A673 (cell line): ENCODE measurements around the gene CCDC12. TPM values are rescaled to one million over a fixed set of nuclear protein-coding genes. Genes with fewer than 3 reads are reported as not detected.
A peak's percentile ranks its signal among the peaks of the same experiment; 100 is the strongest.

Experiments used
- BruUV-seq: library from RNA; stranded (reverse); fragments of 400-500 nt; replicated peaks from 2 replicates; lab custom pipeline; 2021; lab: Mats Ljungman, UMichigan
- CTCF ChIA-PET: fragments of 300-600 bp; sonication (Branson Sonifier 250); formaldehyde crosslinking; loops from one replicate; lab custom pipeline; 2022; ENCODE audit warnings: antibody characterized with exemption; lab: Charles Lee
- POLR2A ChIA-PET: fragments of 300-600 bp; sonication (Branson Sonifier 250); formaldehyde crosslinking; loops from one replicate; lab custom pipeline; 2022; ENCODE audit warnings: antibody characterized with exemption; ENCODE audit not compliant: low non-redundant PET; lab: Charles Lee
- DNase-seq: peaks from one replicate; pipeline ENCODE4 v3.0.0-alpha.2; 2015; ENCODE audit warnings: low spot score
- H3K27ac ChIP-seq: fragments of 200-600 bp; sonication (generic); 2 replicates; pipeline ENCODE4 v1.5.1; 2016; ENCODE audit warnings: mixed run types, low read depth, mild to moderate bottlenecking, mixed read lengths, antibody characterized with exemption, low read length; ENCODE audit not compliant: poor library complexity, severe bottlenecking
- H3K27me3 ChIP-seq: fragments of 200-600 bp; sonication (generic); replicated peaks from 2 replicates; pipeline ENCODE4 v1.6.1; 2017; ENCODE audit warnings: mixed run types, low read depth, mild to moderate bottlenecking, mixed read lengths, antibody characterized with exemption, low read length; ENCODE audit not compliant: insufficient read depth, poor library complexity
- H3K36me3 ChIP-seq: fragments of 200-600 bp; sonication (generic); 2 replicates; pipeline ENCODE4 v1.6.1; 2016; ENCODE audit warnings: mixed run types, mild to moderate bottlenecking, mixed read lengths, antibody characterized with exemption, low read length; ENCODE audit not compliant: insufficient read depth, poor library complexity, severe bottlenecking
- H3K4me1 ChIP-seq: fragments of 200-600 bp; sonication (generic); 2 replicates; pipeline ENCODE4 v1.6.1; 2017; ENCODE audit warnings: mixed run types, mild to moderate bottlenecking, mixed read lengths, antibody characterized with exemption, low read length; ENCODE audit not compliant: insufficient read depth, poor library complexity, severe bottlenecking
- H3K4me3 ChIP-seq: fragments of 200-600 bp; sonication (generic); 2 replicates; pipeline ENCODE4 v1.5.1; 2016; ENCODE audit warnings: low read depth, mixed run types, mild to moderate bottlenecking, mixed read lengths, low read length; ENCODE audit not compliant: poor library complexity, severe bottlenecking
- H3K9me3 ChIP-seq: fragments of 200-600 bp; sonication (generic); 2 replicates; pipeline ENCODE4 v1.6.1; 2016; ENCODE audit warnings: mixed run types, low read depth, mild to moderate bottlenecking, mixed read lengths, antibody characterized with exemption, low read length; ENCODE audit not compliant: poor library complexity, severe bottlenecking
- CTCF ChIP-seq: fragments of 300-800, 200-600 bp; sonication (generic); conservative IDR thresholded peaks from 2 replicates; pipeline ENCODE4 v1.5.1; 2017; ENCODE audit warnings: low read depth, mild to moderate bottlenecking, antibody characterized with exemption, low read length, moderate library complexity, mixed read lengths
- EZH2 ChIP-seq: fragments of 200-600 bp; sonication (generic); IDR thresholded peaks from 2 replicates; pipeline ENCODE4 v1.6.1; 2017; ENCODE audit warnings: borderline replicate concordance, low read depth, mild to moderate bottlenecking, mixed read lengths, antibody characterized with exemption, low read length; ENCODE audit not compliant: poor library complexity, severe bottlenecking
- intact Hi-C: fragments of 100-400 bp; cut with micrococcal nuclease; formaldehyde crosslinking; loops from one replicate; pipeline ENCODE4 v1.10.0; 2022; ENCODE audit not compliant: unreplicated experiment
- total RNA-seq: library from RNA; stranded (reverse); gene quantifications from 2 replicates; pipeline ENCODE4 v1.2.3, GENCODE V29; 2021

The CCDC12 gene
- total RNA-seq, 1 experiment from 2014 or later, result 28.2 TPM

- DNase-seq, result no peak
- no TSS peak for BruUV-seq
- TF ChIP-seq CTCF, result no peak
- no peak for TF ChIP-seq EZH2
- CTCF ChIA-PET, result no interaction called here
- Histone ChIP-seq H3K36me3 (no peaks in the 10 kb centered on the region), H3K4me3 (peak overlapping the region; percentile 44), H3K9me3 (no peaks in the 10 kb centered on the region), H3K27me3 (no peaks in the 10 kb centered on the region), H3K27ac (peak overlapping the region; percentile 73), H3K4me1 (no peaks in the 10 kb centered on the region)
- POLR2A ChIA-PET, result no interaction called here
- intact Hi-C loops, result no loop called here
These were observed 33.7 kb upstream of the CCDC12 start for GRCh38 chr3:47010111-47010712.

DNA sequence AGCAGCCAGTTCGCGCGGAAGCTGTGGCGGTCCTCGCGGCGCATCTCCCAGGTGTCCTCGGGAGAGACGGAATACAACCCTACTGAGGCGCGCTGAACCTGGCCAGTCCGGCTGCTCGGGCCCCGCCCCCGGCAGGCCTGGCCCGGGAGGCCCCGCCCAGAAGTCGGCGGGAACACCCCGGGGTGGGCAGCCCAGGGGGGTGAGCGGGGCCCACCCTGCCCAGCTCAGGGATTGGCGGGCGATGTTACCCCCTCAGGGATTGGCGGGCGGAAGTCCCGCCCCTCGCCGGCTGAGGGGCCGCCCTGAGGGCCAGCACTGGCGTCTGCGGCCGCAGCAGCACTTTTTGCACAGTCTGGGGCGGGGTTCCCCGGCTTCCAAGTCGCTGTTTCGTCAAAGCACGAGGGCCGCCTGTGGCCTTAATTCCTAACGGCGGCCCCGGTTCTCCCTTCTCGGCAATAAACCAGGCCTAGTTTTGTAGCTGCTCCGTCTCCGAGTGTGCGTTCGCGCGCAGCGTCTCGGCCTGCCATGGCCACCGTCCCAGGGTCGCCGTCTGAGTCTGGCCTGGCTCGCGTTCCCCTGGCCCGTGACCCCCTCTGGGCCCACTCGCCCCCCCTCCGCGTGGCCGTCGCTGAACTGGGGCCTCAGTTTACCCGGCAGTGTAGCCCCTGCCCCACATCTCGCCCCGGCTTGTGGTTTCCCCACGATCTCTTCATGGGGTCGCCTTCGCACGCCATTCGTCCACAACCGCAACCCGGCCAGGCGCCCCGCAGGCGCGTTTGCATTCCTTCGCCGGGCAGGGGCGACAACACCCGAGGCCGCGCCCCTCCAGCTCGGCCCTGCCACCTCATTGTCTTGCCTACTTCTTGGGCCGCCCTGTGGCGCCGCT, 32.9 kb upstream of the CCDC12 start:
- BruUV-seq, result no TSS peak

GRCh38 chr3:47008851-47009224, 32.3 kb upstream of the CCDC12 start:
- Histone ChIP-seq H3K27me3 (no peaks in the 10 kb centered on the region), H3K9me3 (no peaks in the 10 kb centered on the region), H3K36me3 (no peaks in the 10 kb centered on the region), H3K4me1 (no peaks in the 10 kb centered on the region), H3K27ac (no peak overlapping the region), H3K4me3 (peak overlapping the region; percentile 44)
- ChIA-PET POLR2A (no interaction called here), CTCF (no interaction called here)
- no TSS peak for BruUV-seq
- intact Hi-C loops, result no loop called here
- TF ChIP-seq EZH2 (no peak), CTCF (no peak)
- DNase-seq, result no peak

More for the DNA sequence above, 32.9 kb upstream of the CCDC12 start:
- intact Hi-C loops, result no loop called here
- TF ChIP-seq CTCF, result no peak
- no peak for TF ChIP-seq EZH2
- Histone ChIP-seq H3K9me3 (no peaks in the 10 kb centered on the region), H3K36me3 (no peaks in the 10 kb centered on the region), H3K27me3 (no peaks in the 10 kb centered on the region), H3K4me1 (no peaks in the 10 kb centered on the region), H3K4me3 (peak overlapping the region; percentile 44), H3K27ac (peak overlapping the region; percentile 73)
- ChIA-PET POLR2A (no interaction called here), CTCF (no interaction called here)
- DNase-seq, result peak; percentile 87
